ENCODE data around the gene CADPS2. TPM values are rescaled to one million over a fixed set of nuclear protein-coding genes. Genes with fewer than 3 reads are reported as not detected.

Gene CADPS2
- total and polyA plus RNA-seq, 10 of the 15 experiments (the other 5 are each of a cell fraction or from before 2014, with no cell fraction given) = 0.05 to 7.5 (median 0.25) TPM

- TF ChIP-seq TBL1XR1 (IDR thresholded peaks at IDR 0.05; ENCODE audit: low read depth, low read length) (no peak), PRDM15 (CRISPR knock-in tag; IDR thresholded peaks at IDR 0.05) (no peak), USF1 (IDR thresholded peaks at IDR 0.05; ENCODE audit: borderline replicate concordance, extremely low read length, insufficient read depth, low read depth, low read length) (no peak), ZBTB11 (CRISPR knock-in tag; IDR thresholded peaks at IDR 0.05) (no peak), MTA3 (IDR thresholded peaks at IDR 0.05; ENCODE audit: borderline replicate concordance, low read length) (no peak), ZBTB4 (CRISPR knock-in tag; IDR thresholded peaks at IDR 0.05) (no peak), IRF5 (IDR thresholded peaks at IDR 0.05; ENCODE audit: borderline replicate concordance) (no peak), SPI1 (IDR thresholded peaks at IDR 0.05; ENCODE audit: borderline replicate concordance, insufficient read depth, low read depth, low read length) (no peak; the same call in 1 of the 2 replicates), TAF1 (IDR thresholded peaks at IDR 0.05; ENCODE audit: borderline replicate concordance, low read depth, low read length) (no peak), NFYA (IDR thresholded peaks at IDR 0.05; ENCODE audit: borderline replicate concordance, low read depth, low read length) (no peak), IKZF2 (IDR thresholded peaks at IDR 0.05) (peak; percentile 62 to 68; a peak in 2 of 4 replicates), FOXK2 (IDR thresholded peaks at IDR 0.05) (no peak), GATAD2B (conservative IDR thresholded peaks at IDR 0.05; ENCODE audit: low read depth) (0 out of 2 replicates have a peak, but pooled peaks have one; percentile 28)
These were observed 256.8 kb downstream of the CADPS2 start (continued) for GRCh38 chr7:122629412-122629953.
